ENCODE results near the gene ELF2. TPM values are rescaled to one million over a fixed set of nuclear protein-coding genes. Genes with fewer than 3 reads are reported as not detected.
A peak's percentile ranks its signal among the peaks of the same experiment; 100 is the strongest.

ELF2 gene
- total RNA-seq, 2 donors from 2014 or later = 47.6 to 53.9 TPM

DNA sequence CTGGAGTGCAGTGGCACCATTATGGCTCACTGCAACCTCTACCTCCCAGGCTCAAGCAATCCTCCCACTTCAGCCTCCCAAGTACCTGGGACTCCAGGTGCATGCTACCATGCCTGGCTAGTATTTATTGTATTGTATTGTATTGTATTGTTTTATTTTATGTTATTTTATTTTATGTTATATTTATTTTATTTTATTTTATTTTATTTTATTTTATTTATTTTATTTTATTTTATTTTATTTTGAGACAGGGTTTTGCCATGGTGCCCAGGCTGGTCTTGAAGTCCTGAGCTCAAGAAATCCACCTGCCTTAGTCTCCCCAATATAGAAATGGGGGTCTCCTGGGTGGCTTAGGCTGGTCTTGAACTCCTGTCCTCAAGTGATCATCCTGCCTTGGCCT lies 42.6 kb downstream of the ELF2 start:
- H3K27ac Mint-ChIP-seq = no peak overlapping the region
- no peak overlapping the region for H3K4me3 Mint-ChIP-seq
- no peaks in the 10 kb centered on the region for H3K4me1 ChIP-seq (ENCODE audit: control insufficient read depth, insufficient read depth, low read length)
- no peak overlapping the region for H3K4me3 ChIP-seq (ENCODE audit: low read length)
- H3K27ac ChIP-seq (ENCODE audit: low read depth, low read length) = no peak overlapping the region
- no peaks in the 10 kb centered on the region for H3K27me3 Mint-ChIP-seq (ENCODE audit: insufficient read depth)
- no peak for DNase-seq
- H3K9me3 Mint-ChIP-seq = no peaks in the 10 kb centered on the region
- H3K9ac ChIP-seq (ENCODE audit: extremely low read depth, low read length, poor library complexity, severe bottlenecking) = no peak overlapping the region
- peaks cover 44% of the 10 kb centered on the region for H3K36me3 Mint-ChIP-seq (ENCODE audit: low read depth)
- H3K4me1 Mint-ChIP-seq = peaks cover 27% of the 10 kb centered on the region
- H3K27me3 ChIP-seq (ENCODE audit: control insufficient read depth, insufficient read depth, low read length, poor library complexity, severe bottlenecking) = no peaks in the 10 kb centered on the region
- H3K9me3 ChIP-seq (ENCODE audit: control insufficient read depth, low read length) = peaks cover 7% of the 10 kb centered on the region
- TF ChIP-seq, protein P1, sequence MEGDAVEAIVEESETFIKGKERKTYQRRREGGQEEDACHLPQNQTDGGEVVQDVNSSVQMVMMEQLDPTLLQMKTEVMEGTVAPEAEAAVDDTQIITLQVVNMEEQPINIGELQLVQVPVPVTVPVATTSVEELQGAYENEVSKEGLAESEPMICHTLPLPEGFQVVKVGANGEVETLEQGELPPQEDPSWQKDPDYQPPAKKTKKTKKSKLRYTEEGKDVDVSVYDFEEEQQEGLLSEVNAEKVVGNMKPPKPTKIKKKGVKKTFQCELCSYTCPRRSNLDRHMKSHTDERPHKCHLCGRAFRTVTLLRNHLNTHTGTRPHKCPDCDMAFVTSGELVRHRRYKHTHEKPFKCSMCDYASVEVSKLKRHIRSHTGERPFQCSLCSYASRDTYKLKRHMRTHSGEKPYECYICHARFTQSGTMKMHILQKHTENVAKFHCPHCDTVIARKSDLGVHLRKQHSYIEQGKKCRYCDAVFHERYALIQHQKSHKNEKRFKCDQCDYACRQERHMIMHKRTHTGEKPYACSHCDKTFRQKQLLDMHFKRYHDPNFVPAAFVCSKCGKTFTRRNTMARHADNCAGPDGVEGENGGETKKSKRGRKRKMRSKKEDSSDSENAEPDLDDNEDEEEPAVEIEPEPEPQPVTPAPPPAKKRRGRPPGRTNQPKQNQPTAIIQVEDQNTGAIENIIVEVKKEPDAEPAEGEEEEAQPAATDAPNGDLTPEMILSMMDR (conservative IDR thresholded peaks at IDR 0.05) = no peak
- peaks cover 75% of the 10 kb centered on the region for H3K36me3 ChIP-seq (ENCODE audit: control insufficient read depth, insufficient read depth, low read length)

DNA sequence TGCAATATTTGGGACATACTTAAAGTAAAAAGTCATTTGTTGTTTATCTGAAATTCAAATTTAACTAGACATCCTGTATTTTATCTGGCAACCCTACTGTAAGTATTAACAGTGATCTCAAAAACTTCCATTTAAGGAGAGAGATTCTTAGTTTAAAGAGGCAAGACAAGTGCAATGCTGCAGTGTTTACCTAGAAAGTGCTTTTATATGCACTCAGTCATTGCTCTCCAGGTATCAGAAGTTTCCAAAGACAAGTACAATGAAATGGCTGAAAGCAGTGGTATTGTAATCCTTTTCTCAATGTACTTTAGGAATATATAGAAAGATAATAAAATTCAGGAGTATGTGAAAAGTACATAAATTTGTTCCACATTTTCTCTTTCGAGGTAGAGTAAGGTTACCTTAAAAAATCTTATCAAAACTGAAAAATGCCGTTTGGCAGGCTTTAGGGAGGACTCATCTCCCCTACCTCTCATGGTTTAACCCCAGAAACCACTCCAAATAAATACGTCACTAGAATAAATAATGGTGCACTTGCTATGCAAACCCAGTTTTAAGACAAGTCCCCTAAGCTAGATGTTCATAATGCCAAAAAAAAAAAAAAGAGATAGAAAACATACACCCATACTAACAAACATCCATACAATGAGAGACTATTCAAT lies 45.7 kb downstream of the ELF2 start:
- H3K27me3 Mint-ChIP-seq (ENCODE audit: insufficient read depth) = no peaks in the 10 kb centered on the region
- no peak overlapping the region for H3K4me3 Mint-ChIP-seq
- TF ChIP-seq, protein P1 (conservative IDR thresholded peaks at IDR 0.05) = no peak

DNA sequence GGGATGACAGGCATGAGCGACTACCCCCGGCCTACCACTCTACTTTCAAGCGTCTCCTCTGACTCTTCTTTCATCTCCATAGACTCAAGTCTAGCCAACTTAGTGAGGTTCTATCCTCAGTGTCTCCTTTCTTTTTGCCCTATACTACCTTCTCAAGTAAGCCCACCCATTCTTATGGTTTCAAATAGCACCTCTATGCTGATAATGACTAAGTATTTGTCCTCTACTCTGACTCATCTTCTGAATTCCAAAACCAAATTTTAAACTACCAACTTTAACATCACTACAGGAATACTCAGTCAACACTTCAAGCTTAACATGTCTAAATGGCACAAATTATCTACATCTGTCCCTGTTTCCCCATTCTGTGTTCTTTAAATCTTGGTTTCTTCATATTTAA lies 47.8 kb downstream of the ELF2 start:
- Mint-ChIP-seq H3K4me1 (peaks cover 26% of the 10 kb centered on the region), H3K36me3 (ENCODE audit: low read depth) (peaks cover 25% of the 10 kb centered on the region), H3K27me3 (ENCODE audit: insufficient read depth) (no peaks in the 10 kb centered on the region), H3K27ac (peak overlapping the region; percentile 28), H3K4me3 (no peak overlapping the region), H3K9me3 (no peaks in the 10 kb centered on the region)
- Histone ChIP-seq H3K36me3 (ENCODE audit: control insufficient read depth, insufficient read depth, low read length) (peaks cover 60% of the 10 kb centered on the region), H3K9me3 (ENCODE audit: control insufficient read depth, low read length) (no peaks in the 10 kb centered on the region), H3K9ac (ENCODE audit: extremely low read depth, low read length, poor library complexity, severe bottlenecking) (no peak overlapping the region), H3K4me3 (ENCODE audit: low read length) (no peak overlapping the region), H3K27ac (ENCODE audit: low read depth, low read length) (no peak overlapping the region), H3K4me1 (ENCODE audit: control insufficient read depth, insufficient read depth, low read length) (no peaks in the 10 kb centered on the region), H3K27me3 (ENCODE audit: control insufficient read depth, insufficient read depth, low read length, poor library complexity, severe bottlenecking) (no peaks in the 10 kb centered on the region)
- 79 to 86% methylated on average over 3 of the region's 3 CpGs for WGBS, 2 experiments (ENCODE audit: insufficient coverage in 1 of 2, insufficient read length in 1 of 2)
- TF ChIP-seq, protein P1 (conservative IDR thresholded peaks at IDR 0.05) = no peak
- no peak for DNase-seq

More for the DNA sequence above, 45.7 kb downstream of the ELF2 start:
- Histone ChIP-seq H3K36me3 (ENCODE audit: control insufficient read depth, insufficient read depth, low read length) (peaks cover 57% of the 10 kb centered on the region), H3K27ac (ENCODE audit: low read depth, low read length) (no peak overlapping the region), H3K4me3 (ENCODE audit: low read length) (no peak overlapping the region), H3K4me1 (ENCODE audit: control insufficient read depth, insufficient read depth, low read length) (no peaks in the 10 kb centered on the region), H3K27me3 (ENCODE audit: control insufficient read depth, insufficient read depth, low read length, poor library complexity, severe bottlenecking) (no peaks in the 10 kb centered on the region), H3K9ac (ENCODE audit: extremely low read depth, low read length, poor library complexity, severe bottlenecking) (no peak overlapping the region), H3K9me3 (ENCODE audit: control insufficient read depth, low read length) (no peaks in the 10 kb centered on the region)
- DNase-seq = no peak
- Mint-ChIP-seq H3K4me1 (peaks cover 30% of the 10 kb centered on the region), H3K36me3 (ENCODE audit: low read depth) (peaks cover 31% of the 10 kb centered on the region), H3K9me3 (no peaks in the 10 kb centered on the region), H3K27ac (no peak overlapping the region)
- WGBS, 2 experiments (ENCODE audit: insufficient coverage in 1 of 2, insufficient read length in 1 of 2) = 92 to 100% methylated on average over 1 to 3 of the region's 3 CpGs
